NCI-H82 treated with DMSO at 0.1 percent for 48 hours (cell line): Measurements from ENCODE around the gene ZNF106.

Experiments
- DNase-seq: peaks from one replicate; lab custom pipeline; 2025; ENCODE audit not compliant: unreplicated experiment; lab: John Stamatoyannopoulos, UW

The ZNF106 gene

GRCh38 chr15:42373274-42373673 lies 117.7 kb downstream of the ZNF106 start:
- DNase-seq, result no peak

GRCh38 chr15:42371096-42371495 lies 119.8 kb downstream of the ZNF106 start:
- no peak for DNase-seq

GRCh38 chr15:42368096-42368495 lies 122.8 kb downstream of the ZNF106 start:
- DNase-seq, result no peak

GRCh38 chr15:42367041-42367440 lies 123.9 kb downstream of the ZNF106 start:
- DNase-seq, result no peak

DNA sequence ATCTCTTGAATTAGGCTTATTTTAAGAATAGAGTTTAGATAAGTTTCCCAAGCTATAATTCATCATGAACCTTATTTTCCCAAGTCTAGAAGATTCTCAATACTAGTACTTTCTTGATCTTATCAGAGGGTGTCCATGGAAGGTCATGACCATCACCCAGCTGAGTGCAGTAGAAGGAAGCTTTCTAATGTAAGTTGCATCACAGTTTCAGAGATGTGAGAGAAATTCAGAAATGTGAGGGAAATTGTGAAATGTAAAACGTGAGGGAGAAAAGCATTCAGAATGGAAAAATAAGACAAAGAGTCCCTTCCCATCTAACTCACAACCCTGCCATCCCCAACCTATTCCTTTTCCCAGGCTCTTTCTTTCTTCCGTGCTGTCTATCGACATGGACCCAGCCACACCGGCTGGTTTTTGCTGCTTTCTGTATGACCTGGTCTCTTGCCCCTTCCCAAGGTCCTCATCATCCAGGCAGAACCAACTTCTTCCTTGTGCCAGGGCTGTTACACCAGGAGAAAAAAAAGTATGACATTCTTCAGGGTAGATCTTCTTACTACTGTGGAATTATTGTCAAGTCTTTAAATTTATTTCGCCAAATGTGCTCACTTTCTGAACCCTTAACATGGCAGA lies 124.9 kb downstream of the ZNF106 start:
- DNase-seq, result no peak

GRCh38 chr15:42364529-42364928 lies 126.4 kb downstream of the ZNF106 start:
- peak; percentile 75 for DNase-seq

DNA sequence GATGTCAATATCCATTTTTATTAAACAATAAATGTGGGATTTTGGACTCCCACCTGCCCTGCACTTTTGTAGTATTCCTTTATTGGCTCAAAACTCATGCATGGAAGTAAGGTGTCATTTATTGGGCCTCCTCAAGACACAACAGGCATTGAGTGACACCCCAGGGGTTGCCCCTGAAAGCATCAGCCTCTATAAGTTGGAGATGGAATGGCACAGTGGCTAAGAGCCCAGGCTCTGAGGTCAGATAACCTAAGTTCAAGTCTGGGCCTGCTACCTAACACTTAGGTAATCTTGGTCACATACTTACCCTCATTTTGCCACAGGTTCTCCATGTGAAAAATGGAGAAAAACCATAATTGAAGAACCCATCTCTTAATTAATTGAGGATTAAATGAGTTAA lies 127.0 kb downstream of the ZNF106 start:
- DNase-seq, result peak; percentile 53

DNA sequence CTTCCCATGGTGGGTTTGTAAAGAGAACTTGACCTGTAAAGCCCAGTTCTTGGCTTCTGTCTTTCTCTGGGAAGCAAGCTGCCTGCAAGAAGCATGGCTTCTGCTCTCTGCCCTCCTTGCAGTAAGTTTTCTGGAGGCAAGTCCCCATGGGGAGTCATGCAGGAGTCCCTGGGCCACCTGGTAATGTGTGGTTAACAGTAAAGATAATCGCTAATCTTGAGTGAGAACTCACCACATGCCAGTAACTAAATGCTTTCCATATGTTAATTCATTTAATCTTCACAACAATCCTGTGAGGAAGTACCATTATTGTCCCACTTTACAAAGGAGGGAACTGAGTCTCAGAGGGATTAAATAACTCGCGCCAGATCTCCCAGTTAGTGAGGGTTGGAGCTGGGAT lies 127.5 kb downstream of the ZNF106 start:
- DNase-seq, result peak; percentile 36
